Dermis microvascular lymphatic vessel endothelial cell (primary cell): Measurements from ENCODE around the gene THAP11. TPM values are rescaled to one million over a fixed set of nuclear protein-coding genes. Genes with fewer than 3 reads are reported as not detected.
"Not testable (repeated sequence)": the region's sequence is repeated elsewhere in the genome, so short reads cannot be mapped to it uniquely, and the experiment has no call there.

ENCODE experiments used
- DNase-seq, 2 donors: peaks; one replicate each; pipeline versions ENCODE4 v3.0.0 to v3.0.0-alpha.2; 2010; ENCODE audit warnings: low read depth in 2 of 2
- total RNA-seq: library from RNA; depleted of rRNA; stranded (reverse); fragments of >200 nt; gene quantifications from 2 replicates; pipeline ENCODE4 v1.2.1, GENCODE V29; 2014

The THAP11 gene
- total RNA-seq, 1 donor from 2014 or later: 30.2 TPM

- DNase-seq: peak in 1 of 2 donors; percentile 49
Observed at GRCh38 chr16:67862623-67863583, 20.8 kb downstream of the THAP11 start.

GRCh38 chr16:67864044-67864443 lies 21.9 kb downstream of the THAP11 start:
- not testable (repeated sequence) for DNase-seq

DNA sequence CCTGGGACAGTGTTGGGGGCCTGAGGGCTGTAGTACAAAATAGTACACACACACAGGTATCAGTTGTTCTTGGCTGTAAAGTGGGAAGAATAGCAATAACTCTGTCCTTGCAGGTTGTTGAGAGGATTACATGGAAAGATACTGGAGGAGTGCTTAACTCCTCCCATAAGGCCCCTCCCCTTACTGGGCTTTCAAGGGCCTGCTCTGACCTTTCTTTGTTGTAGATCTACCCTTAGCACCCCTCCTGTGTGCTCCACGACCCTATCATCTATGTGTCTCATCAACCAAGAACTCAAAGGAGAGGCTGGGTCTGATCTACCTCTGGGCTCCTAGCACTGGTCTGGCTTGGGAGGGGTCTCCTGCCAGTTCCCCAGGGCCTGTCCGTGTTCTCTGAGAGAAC lies 22.5 kb downstream of the THAP11 start:
- DNase-seq: no peak

GRCh38 chr16:67865318-67865717 lies 23.2 kb downstream of the THAP11 start:
- DNase-seq: peak in 1 of 2 donors; percentile 63

DNA sequence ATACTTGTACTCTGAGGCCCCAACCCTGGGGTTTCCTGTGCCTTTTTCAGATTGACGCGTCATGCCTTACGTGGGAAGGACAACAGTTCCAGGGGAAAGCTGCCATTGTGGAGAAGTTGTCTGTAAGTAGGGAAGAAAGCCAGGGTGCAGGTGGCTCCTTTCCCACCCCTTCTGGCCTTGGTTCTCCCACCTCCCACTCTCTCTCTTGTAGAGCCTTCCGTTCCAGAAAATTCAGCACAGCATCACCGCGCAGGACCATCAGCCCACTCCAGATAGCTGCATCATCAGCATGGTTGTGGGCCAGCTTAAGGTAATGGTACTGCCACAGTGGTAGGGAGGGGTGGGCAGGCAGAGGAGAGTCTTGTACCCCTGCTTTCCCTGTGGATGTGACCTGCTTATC lies 26.2 kb downstream of the THAP11 start:
- no peak for DNase-seq

- DNase-seq: no peak
Observed at GRCh38 chr16:67869653-67870052, 27.5 kb downstream of the THAP11 start.

GRCh38 chr16:67871256-67871655 lies 29.1 kb downstream of the THAP11 start:
- no peak for DNase-seq

DNA sequence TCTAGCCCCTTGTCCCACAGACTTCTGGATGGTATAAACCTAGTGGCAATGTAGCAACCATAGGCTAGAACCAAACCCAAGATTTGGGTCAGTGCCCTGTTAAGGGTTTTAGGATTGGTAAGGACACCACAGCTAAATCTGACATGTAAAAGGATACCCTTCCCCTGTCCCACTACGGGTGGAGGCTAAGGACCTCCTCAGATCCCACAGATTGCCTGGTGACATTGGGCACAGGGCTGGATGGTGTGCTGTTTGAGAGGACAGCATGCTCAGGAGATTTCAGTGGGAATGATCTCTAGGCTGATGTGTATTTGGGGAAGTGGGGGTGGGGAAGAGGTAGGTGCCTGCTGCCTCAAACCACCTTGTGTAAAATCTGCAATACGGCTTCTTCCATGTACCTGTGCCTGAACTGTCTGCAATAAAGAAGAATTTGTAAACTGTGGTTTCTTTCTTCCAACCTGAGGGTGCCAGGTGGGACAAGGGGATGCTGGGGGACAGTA lies 30.1 kb downstream of the THAP11 start:
- no peak for DNase-seq

DNA sequence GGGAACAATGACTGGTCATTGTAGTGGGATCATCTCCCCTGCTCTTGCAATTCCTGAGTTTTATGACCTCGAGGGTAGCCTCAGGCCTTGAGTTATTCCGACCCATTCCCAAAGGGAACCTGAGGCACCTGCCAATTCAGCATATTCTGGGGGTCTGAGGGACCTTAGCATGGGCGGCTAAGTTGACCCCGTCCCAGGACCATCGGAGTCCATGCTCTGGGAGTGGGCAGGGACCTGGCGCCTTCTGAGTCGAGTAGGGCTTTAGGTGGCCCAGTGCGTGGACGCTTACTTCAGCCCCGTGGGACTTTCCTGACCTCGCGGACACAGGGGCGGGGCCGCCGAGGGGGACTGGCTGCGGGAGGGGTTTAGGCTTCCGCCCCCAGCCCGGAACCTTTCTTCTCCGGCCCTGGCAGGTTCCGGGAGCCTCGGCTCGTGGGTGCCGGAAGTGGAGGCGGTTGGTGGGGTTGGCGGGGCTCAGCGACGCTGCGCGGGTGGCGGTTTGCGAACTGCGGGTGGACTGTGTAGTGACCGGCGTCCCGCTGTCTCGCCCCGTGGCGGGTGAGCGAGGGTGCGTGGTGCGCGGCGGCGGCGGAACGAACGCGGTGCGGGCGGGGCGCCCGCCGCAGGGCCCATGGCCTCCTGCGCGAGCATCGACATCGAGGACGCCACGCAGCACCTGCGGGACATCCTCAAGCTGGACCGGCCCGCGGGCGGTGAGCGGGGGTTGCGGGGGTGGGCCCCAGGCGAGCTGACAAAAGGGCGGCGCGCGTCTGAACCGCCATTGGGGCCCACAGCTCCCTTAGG lies 30.7 kb downstream of the THAP11 start, which contains the start of gene EDC4:
Gene EDC4, plus strand, starts transcription at position 422 of the 804 bp plus-strand sequence. Its CDS starts 210 bp downstream, at position 632.
- peak; percentile 74 to 88 for DNase-seq

DNA sequence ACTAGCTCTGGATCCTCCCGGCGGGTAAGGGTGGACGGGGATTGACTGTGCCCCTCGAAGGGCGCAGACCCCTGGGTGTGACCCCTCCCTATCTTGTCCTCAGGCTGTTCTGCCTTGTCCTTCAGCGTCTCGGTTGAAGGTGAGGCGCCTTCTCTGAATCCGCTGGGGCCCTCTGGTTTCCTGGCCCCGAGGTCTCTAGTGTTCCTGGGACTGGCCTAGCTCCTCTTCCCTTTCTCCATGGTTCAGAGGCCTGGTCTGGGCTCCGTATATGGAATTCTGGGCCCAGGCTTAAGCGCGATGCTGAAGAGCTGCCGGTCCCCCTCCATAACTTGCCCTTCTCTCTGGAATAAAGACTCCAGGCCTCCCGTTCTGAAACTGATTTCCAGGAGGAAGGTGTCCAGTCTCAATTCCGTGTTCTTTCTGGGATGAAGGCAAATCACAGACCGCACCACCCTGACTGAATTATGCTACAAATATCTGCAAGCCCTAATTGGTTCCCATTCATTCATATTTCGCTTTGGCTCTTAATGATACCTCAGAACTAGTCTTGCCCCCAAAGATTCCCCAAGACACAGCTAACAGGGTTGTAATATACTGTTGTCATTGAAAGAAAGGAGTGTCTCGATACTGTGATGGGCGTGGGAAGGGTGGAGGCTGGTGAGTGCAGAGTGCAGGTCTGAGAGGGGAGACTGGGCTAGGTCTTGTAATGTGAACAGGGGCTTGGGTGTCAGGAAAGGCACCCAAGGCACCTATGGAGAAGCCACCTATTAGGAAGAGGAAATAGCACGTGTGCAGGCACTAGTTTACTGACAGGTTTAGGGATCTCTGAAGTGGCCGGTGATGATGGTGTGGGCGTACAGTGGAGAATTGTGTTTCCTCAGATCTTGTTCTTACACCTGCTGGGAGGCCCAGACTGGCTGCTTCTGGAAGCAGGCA lies 31.6 kb downstream of the THAP11 start:
- DNase-seq: no peak

- no peak for DNase-seq
Observed at GRCh38 chr16:67874372-67874771, 32.3 kb downstream of the THAP11 start.

GRCh38 chr16:67877064-67877463 lies 34.9 kb downstream of the THAP11 start:
- DNase-seq: no peak

DNA sequence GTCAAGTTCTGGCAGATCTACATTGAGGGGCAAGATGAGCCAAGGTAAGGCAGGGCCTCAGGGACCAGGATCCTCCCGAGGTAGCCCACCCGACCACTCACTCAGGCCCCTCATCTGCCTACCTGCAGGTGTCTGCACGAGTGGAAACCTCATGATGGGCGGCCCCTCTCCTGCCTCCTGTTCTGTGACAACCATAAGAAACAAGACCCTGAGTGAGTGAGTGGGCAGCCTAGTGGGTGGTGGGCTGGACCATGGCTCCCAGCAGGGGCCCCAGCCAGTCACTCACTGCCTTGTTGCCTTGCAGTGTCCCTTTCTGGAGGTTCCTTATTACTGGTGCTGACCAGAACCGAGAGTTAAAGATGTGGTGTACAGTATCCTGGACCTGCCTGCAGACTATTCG lies 36.1 kb downstream of the THAP11 start:
- no peak for DNase-seq

DNA sequence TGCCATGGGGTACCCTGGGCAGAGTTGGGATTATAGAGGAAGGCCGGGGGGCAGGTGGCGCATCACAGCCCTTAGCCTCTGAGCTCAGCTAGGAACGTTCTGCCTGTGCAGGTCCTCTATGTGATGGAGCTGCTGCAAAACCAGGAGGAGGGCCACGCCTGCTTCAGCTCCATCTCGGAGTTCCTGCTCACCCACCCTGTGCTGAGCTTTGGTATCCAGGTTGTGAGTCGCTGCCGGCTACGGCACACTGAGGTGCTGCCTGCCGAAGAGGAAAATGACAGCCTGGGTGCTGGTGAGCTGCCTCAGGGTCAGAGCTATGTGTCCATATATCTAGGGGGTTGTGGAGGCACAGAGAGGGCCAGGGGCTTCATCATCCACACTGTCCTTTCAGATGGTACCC lies 36.7 kb downstream of the THAP11 start:
- DNase-seq: no peak

- no peak for DNase-seq
Observed at GRCh38 chr16:67879462-67879861, 37.3 kb downstream of the THAP11 start.

DNA sequence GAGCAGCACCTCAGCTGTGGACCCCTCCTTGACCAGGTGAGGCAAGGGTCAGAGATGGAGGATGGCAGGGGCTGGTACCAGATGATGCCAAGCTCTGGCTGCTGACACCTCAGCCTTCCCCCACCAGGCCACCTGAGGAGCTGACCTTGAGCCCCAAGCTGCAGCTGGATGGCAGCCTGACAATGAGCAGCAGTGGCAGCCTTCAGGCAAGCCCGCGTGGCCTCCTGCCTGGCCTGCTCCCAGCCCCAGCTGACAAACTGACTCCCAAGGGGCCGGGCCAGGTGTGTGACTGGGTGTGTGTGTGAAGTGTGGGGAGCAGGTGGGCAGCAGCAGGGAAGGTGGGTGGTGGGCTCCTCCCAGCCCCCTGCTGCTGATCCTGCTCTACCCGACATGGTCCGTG lies 37.8 kb downstream of the THAP11 start:
- DNase-seq: no peak

DNA sequence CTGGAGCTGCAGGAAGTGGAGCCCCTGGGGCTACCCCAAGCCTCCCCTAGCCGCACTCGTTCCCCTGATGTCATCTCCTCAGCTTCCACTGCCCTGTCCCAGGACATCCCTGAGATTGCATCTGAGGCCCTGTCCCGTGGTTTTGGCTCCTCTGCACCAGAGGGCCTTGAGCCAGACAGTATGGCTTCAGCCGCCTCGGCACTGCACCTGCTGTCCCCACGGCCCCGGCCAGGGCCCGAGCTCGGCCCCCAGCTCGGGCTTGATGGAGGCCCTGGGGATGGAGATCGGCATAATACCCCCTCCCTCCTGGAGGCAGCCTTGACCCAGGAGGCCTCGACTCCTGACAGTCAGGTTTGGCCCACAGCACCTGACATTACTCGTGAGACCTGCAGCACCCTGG lies 38.5 kb downstream of the THAP11 start:
- no peak for DNase-seq

- no peak for DNase-seq
Observed at GRCh38 chr16:67881621-67882161, 39.6 kb downstream of the THAP11 start.

DNA sequence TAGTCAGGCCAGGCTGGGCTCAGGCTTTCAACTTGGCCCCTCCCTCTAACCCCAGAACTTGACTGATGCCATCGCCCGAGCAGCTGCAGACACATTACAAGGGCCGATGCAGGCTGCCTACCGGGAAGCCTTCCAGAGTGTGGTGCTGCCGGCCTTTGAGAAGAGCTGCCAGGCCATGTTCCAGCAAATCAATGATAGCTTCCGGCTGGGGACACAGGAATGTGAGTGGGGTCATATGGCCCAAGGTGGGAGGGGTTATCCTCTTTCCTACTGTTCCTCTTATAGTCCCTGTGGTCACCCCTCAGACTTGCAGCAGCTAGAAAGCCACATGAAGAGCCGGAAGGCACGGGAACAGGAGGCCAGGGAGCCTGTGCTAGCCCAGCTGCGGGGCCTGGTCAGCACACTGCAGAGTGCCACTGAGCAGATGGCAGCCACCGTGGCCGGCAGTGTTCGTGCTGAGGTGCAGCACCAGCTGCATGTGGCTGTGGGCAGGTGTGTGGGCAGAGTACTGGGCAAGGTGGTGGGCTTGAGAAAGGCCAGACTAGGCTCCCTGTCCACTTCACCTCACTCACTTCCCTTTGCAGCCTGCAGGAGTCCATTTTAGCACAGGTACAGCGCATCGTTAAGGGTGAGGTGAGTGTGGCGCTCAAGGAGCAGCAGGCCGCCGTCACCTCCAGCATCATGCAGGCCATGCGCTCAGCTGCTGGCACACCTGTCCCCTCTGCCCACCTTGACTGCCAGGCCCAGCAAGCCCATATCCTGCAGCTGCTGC lies 40.4 kb downstream of the THAP11 start:
- DNase-seq: peak in 1 of 2 donors; percentile 33
